GM19328 (cell line): ENCODE results near the gene ESPL1.
A peak's percentile ranks its signal among the peaks of the same experiment; 100 is the strongest.

Experiments used
- ATAC-seq: cut with Tn5 transposase; IDR thresholded peaks from one replicate; pipeline ENCODE4 v1.9.1; 2021; ENCODE audit warnings: mild to moderate bottlenecking, moderate library complexity; ENCODE audit not compliant: unreplicated experiment

Gene ESPL1

DNA sequence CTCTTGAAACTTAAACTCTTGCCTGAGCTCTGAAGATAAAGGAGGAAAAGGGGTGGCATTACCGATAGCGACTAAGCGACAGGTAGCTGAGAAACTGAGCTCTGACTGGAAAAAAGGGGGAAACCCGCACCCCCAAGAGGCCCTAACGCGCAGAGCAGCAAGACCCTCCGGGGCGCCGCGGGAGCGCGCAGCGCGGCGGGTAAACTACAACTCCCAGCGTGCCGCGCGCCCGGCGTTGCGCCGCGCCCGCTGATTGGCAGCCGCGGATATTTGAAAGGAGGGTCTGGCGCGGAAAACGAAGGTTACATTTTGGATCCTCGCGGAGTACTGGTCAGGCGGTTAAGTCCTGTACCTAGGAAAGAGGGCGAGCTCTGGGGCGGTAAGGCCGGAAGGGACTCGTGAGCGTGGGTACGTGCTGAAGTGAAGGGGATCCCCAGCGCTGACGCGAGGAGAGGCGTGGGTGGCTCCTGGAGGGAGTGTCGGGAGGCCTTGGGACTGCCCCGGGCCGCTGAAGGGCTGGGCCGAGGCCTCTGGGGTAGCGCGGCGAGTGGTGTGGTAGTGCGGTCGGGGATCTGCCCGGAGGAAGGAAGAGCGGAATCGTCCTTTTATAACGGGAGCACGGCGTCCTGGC lies at the start of gene ESPL1:
Gene ESPL1, plus strand, starts transcription at position 301 of the 631 bp plus-strand sequence. CDS start 468 bp downstream, outside the sequence.
- ATAC-seq: peak; percentile 71

DNA sequence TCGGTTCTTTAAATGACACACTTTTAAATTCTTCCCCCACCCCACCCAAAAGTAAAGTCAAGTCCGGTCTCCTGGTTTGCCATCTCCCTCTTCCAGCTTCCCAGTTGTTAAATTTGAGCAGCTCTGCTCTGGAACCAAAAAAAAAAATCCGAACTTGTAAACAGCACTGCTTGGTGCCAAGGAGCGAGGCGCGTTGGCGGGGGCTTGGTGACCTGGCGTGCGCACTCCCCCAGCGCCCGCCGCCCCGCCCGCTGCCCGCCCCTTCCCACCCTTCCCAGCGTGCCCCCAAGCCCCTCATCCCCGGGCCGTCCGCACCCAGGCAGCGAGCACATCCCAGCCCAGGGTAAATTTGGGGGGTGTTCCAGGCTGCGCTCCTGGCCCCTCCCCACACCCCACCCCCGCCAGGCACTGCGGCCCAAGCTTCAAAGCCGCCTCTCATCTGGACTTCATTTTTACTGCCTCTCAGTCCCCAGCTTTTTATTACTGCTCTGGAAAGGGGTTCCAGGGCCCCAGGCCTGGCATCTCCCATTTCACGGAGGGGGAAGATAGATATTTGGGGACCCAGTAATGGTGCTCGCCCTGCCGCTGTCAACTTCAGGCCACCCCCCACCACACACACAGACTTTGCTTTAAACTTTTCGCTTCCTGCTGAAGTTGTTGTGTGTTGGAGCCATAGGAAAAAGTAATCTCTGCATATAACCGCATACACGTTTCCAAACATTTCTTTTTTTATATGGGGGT lies 49.4 kb upstream of the ESPL1 start:
- no peak for ATAC-seq

DNA sequence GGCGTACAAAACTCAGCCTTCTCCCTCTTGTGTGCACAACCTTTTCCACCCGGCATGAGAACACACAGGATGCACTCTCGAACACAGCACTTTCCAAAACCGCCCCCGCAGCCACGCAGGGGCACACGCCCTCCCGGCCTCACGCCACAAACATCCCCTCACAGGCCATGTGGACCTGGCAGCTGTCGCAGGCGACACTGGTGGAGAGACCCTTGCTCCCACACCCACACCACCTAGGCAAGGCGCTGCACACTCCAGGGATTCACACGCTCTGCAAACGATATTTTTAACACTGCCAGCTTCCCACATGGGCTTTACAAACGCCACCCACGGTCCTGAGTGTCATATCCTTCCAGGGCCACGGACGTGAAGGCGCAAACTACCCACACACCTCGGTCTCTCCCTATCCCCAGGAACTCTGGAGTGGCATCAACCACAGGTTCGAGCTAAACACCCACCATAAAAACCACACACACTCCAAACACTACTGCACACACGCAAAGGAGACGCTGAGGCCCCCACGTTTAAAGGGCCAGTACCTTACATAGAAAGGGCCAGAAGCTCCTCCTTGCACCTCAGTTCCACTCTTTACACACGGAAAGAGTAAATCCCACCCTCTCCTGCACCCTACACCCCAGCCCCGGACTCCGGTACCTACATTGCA lies 48.7 kb upstream of the ESPL1 start:
- ATAC-seq: peak; percentile 24

DNA sequence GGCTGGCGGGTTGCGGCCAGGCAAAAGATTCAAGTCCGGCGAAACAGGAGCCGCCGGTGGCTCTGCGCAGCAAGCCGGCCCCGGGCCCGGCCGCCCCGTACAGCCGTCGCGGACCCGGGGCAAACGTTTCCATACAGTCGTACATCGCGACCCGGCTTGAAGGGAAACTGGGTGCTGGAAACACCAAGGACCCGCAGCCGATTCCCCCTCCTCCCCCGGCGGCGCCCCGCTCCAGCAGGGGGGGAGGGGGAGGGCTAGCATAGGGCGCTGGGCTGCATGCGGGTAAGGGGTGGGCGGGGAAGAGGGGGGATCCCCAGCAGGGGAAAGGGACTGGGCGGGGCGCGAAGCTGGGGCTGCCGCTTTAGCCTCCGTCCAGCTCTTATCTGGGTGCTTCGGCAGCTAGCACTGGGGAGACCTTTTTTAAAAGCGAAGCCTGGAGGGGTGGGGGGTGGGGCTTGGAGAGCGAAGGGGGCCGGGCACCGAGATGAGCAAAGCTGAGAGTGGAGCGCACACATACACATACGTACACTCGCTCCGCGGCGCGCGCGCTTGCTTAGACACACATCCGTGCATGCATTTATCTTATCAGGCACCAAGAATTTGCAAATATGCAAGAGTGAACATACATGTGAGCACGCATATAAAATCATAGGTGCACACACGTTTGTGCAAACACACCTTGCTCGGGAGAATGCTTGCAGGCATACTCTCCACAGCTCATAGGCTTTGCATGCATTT lies 48.0 kb upstream of the ESPL1 start:
- peak; percentile 30 for ATAC-seq

DNA sequence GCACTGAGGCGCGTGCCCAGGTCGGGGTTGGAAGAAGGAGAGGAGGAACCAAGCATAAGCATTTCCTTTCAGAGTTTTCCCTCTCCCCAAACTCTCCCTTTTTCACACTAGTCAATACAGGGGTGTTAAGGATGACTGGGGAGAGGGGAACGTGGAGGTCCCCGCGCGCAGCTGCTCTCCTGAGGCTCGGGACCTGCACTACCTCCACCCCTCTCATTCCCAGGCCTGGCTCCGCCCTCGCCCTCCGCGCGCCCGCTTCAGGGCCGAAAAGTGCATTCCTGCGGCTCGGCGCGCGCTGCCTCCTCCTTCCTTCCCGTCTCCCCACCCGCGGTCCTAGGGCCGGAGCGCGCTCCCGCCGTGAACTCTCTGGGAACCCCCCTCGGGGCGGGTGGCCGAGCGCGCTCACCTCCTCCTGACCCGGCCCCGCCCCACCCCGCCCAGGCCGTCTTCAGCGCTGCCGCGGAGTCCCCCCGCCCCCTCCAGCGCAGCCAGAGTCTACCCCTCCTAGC lies 47.4 kb upstream of the ESPL1 start:
- ATAC-seq: peak; percentile 37

DNA sequence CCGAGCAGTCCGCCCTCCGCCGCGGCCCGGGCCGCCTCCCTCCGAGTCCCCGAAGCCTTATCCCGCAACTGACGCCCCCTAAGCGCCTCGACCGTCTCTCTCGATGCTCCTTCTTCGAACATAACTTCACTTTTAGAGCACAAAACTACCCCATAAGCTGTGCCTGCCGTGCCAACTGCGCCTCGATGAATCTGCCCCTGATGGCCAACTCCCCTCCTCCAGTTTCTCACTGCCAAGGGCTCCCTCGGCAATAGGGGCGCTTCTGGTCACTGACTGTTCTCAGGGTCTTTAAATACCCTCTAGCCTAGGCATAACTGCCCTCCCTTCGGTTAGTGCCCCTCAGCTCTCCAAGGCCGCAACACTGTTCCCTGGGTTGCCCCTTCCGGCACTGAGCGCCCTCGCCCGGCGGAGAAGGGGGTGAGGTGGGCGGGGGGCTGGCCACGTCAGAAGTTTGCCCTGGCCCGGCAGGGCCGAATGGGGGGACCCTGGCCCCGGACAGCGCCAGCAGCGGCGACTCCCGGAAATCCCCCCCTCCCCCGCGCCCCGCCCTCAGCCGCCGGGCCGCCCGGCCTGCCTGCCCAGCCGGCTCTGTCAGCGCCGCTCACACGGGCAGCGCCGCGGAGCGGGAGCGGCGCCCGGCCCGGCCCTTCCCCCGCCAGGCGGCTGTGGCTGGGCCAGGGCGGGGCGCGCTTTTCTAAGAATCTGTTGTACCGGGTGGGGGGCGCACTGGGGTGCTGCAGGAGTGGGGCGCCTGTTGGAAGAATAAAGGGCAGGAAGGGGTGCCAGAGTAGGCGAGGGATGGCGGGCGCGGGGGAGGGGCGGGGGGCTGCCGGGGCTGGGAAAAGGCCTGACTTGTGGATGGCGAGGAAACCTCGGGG lies 46.7 kb upstream of the ESPL1 start:
- no peak for ATAC-seq

DNA sequence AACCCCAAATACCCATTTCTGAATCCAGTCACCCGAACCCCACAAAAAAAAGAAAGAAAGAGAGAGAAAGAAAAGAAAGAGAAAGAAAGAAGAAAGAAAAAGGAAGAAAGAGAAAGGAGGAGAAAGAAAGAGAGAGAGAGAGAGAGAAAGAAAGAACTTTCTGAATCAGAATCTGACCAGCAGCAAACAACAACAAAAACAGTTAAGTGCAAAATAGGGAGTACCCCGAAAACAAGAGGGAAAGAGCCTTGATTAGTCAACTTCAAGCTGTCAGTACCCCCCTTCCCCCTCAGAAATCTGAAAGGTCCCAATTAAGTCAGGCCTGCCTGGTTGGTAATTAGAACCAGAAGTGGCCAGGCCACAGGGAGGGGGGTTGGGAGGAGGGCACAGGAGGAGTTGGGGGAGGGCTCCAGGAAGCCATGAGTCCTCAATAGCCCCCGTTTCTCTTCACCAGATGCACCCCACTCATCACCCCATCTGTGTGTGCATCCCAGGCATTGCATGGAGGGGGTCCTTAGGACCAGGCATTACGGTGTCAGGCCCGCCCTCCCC lies 45.9 kb upstream of the ESPL1 start:
- ATAC-seq: no peak

DNA sequence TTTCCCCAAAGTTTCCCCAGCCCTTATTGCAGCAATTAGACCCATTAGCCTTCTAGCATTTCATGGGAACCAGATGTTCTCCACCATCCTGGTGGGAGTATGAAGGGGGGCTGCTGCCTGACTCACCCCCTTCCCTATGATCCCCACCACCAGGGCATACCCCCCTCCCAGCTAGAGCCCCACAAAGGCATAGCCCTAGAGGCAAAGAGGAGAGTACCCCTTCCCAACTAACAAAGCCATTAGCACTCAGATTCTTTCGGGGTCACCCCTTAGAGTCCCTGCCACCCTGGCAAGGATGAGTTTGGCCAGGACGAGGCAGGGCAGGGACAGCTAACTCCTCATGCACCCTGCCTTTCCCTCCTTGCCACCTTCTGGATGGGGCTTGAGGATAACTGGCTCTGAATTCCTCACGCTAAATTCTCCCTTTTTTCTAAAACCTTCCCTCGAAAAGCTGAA lies 45.3 kb upstream of the ESPL1 start:
- no peak for ATAC-seq

DNA sequence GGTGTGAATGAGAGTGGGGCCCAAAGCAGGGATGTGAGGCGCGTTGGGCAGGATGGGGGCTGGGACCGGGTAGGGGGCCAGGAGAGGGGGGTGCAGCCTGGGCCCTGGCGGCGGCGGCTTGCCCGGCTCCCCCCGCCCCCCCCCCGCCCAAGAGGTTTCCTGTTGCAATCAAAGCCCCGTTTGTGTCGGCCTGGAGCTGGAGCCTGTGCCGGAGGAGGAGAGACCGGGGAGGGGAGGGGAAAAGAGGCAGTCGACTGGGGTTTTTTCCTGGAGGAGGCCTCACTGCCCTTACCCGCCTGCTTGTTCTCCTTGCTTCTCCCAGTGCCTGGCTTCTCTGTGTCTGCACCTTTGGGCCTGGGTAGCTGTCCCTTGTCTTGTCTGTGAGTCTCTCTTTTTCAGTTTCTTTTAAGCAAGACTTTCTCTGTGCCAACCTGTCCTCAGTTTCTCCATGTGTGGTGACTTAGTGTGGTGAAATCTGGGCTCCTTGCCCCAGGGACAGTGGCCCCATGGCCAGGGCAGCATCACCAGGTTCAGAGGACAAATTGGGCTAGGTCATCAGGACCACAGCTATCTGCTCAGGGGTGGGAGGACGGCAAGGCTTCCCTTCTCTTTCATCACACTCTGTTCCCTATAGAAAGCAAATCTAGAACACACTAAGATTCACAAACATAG lies 44.6 kb upstream of the ESPL1 start:
- ATAC-seq: no peak

DNA sequence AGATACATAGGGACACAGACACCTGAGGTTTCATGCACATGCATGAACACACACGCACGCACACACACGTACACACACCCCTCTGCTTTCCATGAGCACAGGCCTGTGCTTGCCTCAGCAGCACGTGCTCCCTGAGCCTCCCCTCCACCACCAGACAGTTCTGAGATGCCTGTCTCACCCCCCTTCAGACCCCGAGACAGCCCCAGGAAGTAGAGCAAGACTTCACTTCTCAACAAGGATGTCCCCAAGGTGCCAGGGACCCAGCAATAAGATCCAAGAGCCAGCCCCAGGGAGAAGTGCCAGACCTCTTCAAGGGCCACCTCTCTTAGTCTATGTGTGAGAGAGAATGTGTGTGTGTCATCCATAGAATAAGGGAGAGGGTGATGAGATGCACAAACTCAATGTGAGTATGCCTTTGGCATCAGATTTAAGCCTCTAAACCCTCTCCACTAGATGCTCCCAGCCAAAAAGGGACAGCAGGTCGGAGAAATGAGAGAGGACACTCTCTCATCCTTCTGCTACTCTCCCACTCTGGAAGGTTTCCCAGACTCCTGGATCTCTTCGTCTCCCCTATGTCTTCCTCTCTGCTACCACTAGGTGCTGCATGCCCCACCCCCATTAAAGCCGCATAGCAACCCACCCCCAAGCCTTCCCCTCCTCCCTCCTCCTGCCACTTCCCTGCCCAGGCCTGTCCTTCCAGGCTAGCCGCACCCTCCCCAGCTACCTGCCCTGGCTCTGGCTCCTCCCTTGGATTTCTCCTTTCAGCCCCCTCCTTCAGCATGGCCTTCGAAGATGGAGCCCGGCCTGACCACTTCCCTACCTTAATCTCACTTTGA lies 43.8 kb upstream of the ESPL1 start:
- no peak for ATAC-seq

DNA sequence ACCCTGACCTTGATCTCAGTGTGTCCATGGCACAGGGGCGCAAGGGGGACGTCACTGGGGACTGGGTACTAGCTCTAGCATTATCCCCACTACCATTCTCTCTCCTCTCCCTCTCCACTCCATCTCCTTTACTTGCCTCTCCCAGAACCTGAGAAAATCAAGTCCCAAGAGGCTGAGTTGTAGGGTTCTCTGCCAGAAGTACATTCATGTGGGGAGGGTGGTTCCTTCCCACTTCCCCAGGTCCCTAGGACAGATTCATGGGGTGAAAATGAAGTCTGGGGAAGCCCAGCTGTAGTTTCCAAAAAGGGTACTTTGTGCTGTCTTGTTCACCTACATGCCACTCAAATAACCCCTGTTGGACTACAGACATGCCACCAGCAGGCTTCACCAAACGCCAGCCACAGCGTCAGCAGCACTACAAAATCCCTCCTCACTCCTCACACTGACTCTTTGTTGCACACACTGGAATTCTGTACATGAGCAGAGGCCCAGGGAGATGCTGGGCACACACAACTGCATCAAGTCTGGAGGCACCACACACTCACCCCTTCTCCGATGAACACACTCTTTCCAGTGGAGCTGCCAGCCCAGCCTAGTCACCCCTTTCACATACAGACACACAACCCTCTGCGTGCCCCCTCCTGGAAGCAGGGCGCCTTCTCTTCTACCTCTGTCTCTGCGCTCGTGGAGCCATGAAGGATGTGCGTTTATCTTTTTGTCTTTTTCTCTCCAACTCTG lies 43.0 kb upstream of the ESPL1 start:
- ATAC-seq: no peak

DNA sequence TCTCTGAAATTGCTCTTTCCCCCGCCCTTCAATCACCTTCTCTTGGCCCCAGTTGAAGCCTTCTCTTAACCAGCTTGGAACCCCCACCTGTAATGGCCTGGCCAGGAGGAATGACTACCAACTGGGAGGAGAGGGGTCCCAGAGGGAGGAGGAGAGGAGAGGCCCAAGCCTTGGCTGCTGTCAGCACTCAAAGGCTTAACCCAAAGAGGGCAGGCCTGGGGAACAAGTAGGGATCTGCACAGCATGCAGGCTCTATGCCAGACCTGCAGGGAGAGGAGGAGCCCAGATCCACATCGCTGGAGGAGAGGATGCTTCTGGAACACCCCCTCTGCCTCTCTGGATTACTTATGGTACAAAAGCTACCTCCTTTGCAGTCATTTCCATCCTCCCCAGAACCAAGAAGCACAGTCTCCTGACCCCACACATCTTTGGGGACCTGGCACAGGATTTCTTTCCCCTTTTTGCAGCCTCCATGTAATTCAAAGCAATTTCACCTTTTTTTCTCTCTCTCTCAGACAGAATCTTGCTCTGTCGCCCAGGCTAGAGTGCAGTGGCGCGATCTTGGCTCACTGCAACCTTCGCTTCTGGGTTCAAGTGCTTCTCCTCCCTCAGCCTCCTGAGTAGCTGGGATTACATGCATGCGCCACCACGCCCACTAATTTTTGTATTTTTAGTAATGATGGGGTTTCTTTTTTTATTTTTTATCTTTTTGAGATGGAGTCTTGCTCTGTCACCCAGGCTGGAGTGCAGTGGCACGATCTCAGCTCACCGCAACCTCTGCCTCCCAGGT lies 42.3 kb upstream of the ESPL1 start:
- no peak for ATAC-seq

DNA sequence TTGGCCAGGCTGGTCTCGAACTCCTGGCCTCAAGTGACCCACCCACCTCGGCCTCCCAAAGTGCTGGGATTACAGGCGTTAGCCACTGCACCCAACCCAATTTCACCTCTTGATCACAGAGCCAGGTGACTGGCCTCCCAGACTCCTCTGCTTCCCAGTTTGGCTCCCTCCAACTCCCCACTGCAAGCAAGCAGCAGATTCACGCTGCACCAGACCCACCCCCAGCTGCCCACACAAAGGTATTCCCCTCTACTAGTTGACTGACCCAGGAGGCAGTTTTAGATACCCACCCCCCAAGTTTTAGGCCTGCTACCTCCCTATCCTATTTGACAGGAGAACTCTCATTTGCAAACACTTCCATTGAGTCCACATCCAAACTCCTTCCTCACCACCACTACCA lies 41.3 kb upstream of the ESPL1 start:
- no peak for ATAC-seq

DNA sequence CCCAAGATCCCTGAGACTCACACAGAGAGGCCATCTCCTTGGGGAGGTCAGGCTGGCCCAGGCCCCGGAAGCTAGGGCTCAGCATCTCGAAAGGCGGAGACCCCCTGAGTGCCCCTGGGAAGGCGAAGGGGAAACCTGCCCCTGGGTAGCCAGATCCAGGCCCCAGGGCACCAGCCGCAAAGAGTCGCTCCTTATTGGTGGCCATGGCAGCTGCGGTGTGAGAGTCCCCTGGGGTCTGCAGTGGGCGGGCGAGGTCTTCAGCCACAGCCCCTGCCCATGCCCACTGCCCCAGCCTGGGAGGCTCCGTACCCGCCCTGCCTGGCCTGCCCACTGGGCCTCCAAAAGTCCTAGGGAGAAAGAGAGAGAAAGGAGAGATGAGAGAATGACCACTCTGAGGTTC lies 40.8 kb upstream of the ESPL1 start:
- ATAC-seq: no peak

DNA sequence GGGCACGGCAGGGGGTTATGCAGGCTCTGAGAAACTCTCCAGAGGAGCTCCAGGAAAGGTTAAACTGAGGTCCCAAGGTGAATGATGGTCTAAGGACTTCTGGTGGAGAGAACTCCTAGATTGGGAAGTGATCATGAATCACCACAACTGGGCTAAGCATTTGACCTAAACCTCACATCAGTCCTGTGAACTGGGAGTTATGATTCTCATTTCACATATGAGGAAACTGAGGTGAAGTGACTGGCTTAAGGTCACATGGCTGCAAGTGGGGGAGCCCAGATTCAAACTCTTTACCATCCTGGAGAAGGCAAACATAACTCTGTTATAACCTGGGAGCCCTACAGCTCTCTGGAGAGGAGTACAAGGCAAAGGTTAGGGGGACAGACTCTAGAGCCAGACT lies 40.3 kb upstream of the ESPL1 start:
- ATAC-seq: no peak

DNA sequence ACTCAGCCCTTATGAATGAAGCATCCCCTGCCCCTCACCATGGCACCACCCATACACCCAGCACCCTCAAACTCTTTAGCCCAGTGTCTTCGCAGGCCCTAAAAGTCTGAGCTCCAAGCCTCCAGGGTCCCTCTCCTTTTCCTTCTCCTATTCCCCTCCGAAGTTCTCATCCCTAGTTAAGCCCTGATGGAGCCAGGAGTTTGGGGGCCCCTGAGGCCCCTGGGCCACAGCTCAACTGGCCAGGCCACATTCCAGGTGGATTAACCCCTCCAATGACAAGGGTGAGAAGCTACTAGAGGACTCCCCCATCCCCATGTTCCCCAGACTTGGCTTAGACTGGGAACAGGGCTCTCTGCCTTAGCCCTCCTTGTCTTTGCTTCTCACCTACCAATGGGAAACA lies 38.6 kb upstream of the ESPL1 start:
- no peak for ATAC-seq
